CD4-positive, alpha-beta T cell (primary cell): ENCODE measurements around the gene ZNF366. TPM values are rescaled to one million over a fixed set of nuclear protein-coding genes. Genes with fewer than 3 reads are reported as not detected.

ENCODE experiments used
- ATAC-seq: fragments of 200-7000 bp; cut with Tn5 transposase; one replicate; pipeline ENCODE4 v1.10.0; 2022; ENCODE audit warnings: mild to moderate bottlenecking; ENCODE audit not compliant: poor library complexity
- CTCF ChIA-PET: fragments of 350-600 bp; sonication (Branson Sonifier 250); formaldehyde crosslinking; loops from one replicate; lab custom pipeline; 2021; ENCODE audit warnings: antibody characterized with exemption, inconsistent platforms; lab: Charles Lee
- POLR2A ChIA-PET: fragments of 350-600 bp; sonication (Branson Sonifier 250); formaldehyde crosslinking; loops from one replicate; lab custom pipeline; 2021; ENCODE audit warnings: antibody characterized with exemption, inconsistent platforms; lab: Charles Lee
- DNase-seq, 14 experiments: peaks; one replicate each; pipeline ENCODE4 v3.0.0-alpha.2; 2013 to 2020; ENCODE audit warnings: mixed read lengths in 2 of 14
- H3K27ac ChIP-seq, 2 donors: one replicate each; pipeline versions ENCODE4 v1.5.1 to v1.7.0; 2013; ENCODE audit warnings: low read length in 2 of 2, low read depth in 1 of 2, mild to moderate bottlenecking in 1 of 2
- H3K27me3 ChIP-seq, 2 experiments: 1 replicate in 1 of 2; 2 replicates in 1 of 2; pipeline versions ENCODE4 v1.6.1 to v1.7.0; 2013; ENCODE audit warnings: low read length in 2 of 2, control low read depth in 1 of 2, mild to moderate bottlenecking in 1 of 2, moderate library complexity in 1 of 2; ENCODE audit not compliant: insufficient read depth in 2 of 2, control insufficient read depth in 1 of 2
- H3K36me3 ChIP-seq: one replicate; pipeline ENCODE4 v1.6.1; 2013; ENCODE audit warnings: low read length, control low read depth; ENCODE audit not compliant: insufficient read depth
- H3K4me1 ChIP-seq: one replicate; pipeline ENCODE4 v1.6.1; 2013; ENCODE audit warnings: low read length, control low read depth; ENCODE audit not compliant: insufficient read depth
- H3K4me3 ChIP-seq: one replicate; pipeline ENCODE4 v1.5.1; 2013; ENCODE audit warnings: mild to moderate bottlenecking, low read length, moderate library complexity
- H3K9me3 ChIP-seq, 2 experiments: 1 replicate in 1 of 2; 2 replicates in 1 of 2; pipeline versions ENCODE4 v1.6.1 to v1.7.0; 2013; ENCODE audit warnings: low read length in 2 of 2, mild to moderate bottlenecking in 2 of 2, control low read depth in 1 of 2, moderate library complexity in 1 of 2; ENCODE audit not compliant: control insufficient read depth in 1 of 2, insufficient read depth in 1 of 2
- H3K27ac Mint-ChIP-seq: one replicate; pipeline ENCODE4 v1.8.0; 2020; ENCODE audit warnings: mixed read lengths
- H3K27me3 Mint-ChIP-seq: one replicate; pipeline ENCODE4 v1.8.0; 2021; ENCODE audit warnings: mixed read lengths
- H3K36me3 Mint-ChIP-seq: one replicate; pipeline ENCODE4 v1.8.0; 2021; ENCODE audit warnings: low read depth, mixed read lengths
- H3K4me1 Mint-ChIP-seq: one replicate; pipeline ENCODE4 v1.8.0; 2021; ENCODE audit warnings: low read depth, mixed read lengths
- H3K4me3 Mint-ChIP-seq: one replicate; pipeline ENCODE4 v1.8.0; 2020; ENCODE audit warnings: mild to moderate bottlenecking, mixed read lengths
- H3K9me3 Mint-ChIP-seq: one replicate; pipeline ENCODE4 v1.8.0; 2020; ENCODE audit warnings: mixed read lengths
- intact Hi-C, 2 experiments: fragments of 100-400 bp; cut with DNase I in 1 of 2; cut with micrococcal nuclease in 1 of 2; formaldehyde crosslinking; loops; one replicate each; pipeline versions ENCODE4 v1.15.1 to v1.9.0; 2023 to 2025; cut with DNase I, micrococcal nuclease
- total RNA-seq, 174 experiments: library from RNA in 2 of 174; stranded (reverse) in 2 of 174; gene quantifications; one replicate each; pipeline ENCODE4 v1.2.3 and lab custom pipeline; 2021 to 2026
- TF ChIP-seq, protein P1 (sequence below): fragments of 200-600 bp; IDR thresholded peaks from one replicate; pipeline ENCODE4 v1.8.0; 2022; ENCODE audit warnings: antibody characterized with exemption, mild to moderate bottlenecking

Gene ZNF366
- total RNA-seq, 2 experiments from 2014 or later: 0.06 to 0.14 TPM

DNA sequence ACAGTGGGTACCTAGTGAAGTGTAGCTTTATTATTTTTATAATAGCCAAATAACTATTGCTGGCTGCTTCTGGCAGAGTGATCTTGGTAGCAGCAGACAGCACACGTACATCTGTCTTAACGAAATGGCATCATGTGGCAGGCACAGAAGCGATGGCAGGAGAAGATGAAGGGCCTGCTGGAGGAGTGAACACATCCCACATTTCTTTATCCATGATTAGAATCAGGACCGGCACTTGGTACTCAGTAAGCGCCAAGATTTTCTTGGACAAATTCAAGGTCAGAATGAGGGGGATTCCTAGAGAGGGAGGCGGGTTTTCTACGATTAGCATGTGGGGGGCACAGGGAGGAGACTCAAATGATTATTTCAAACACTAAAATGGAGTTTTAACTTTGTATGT is 23.0 kb upstream of the ZNF366 start:
- Histone ChIP-seq H3K4me3 (no peak overlapping the region), H3K27me3 (peaks cover 4 to 6% of the 10 kb centered on the region in 2 experiments), H3K4me1 (no peaks in the 10 kb centered on the region), H3K36me3 (no peaks in the 10 kb centered on the region), H3K9me3 (peaks cover 0 to 10% of the 10 kb centered on the region in 2 experiments), H3K27ac (no peak overlapping the region)
- ATAC-seq (no peak), DNase-seq (no peak)
- Mint-ChIP-seq H3K36me3 (no peaks in the 10 kb centered on the region), H3K27me3 (peaks cover 29% of the 10 kb centered on the region), H3K4me3 (no peak overlapping the region), H3K9me3 (peaks cover 4% of the 10 kb centered on the region), H3K27ac (no peak overlapping the region), H3K4me1 (no peaks in the 10 kb centered on the region)
- intact Hi-C loops: no loop called here
- TF ChIP-seq, protein P1, sequence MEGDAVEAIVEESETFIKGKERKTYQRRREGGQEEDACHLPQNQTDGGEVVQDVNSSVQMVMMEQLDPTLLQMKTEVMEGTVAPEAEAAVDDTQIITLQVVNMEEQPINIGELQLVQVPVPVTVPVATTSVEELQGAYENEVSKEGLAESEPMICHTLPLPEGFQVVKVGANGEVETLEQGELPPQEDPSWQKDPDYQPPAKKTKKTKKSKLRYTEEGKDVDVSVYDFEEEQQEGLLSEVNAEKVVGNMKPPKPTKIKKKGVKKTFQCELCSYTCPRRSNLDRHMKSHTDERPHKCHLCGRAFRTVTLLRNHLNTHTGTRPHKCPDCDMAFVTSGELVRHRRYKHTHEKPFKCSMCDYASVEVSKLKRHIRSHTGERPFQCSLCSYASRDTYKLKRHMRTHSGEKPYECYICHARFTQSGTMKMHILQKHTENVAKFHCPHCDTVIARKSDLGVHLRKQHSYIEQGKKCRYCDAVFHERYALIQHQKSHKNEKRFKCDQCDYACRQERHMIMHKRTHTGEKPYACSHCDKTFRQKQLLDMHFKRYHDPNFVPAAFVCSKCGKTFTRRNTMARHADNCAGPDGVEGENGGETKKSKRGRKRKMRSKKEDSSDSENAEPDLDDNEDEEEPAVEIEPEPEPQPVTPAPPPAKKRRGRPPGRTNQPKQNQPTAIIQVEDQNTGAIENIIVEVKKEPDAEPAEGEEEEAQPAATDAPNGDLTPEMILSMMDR: no peak
- ChIA-PET CTCF (no interaction called here), POLR2A (no interaction called here)

- Histone ChIP-seq H3K9me3 (peaks cover 0 to 10% of the 10 kb centered on the region in 2 experiments), H3K27me3 (peaks cover 4 to 6% of the 10 kb centered on the region in 2 experiments), H3K36me3 (no peaks in the 10 kb centered on the region), H3K4me1 (no peaks in the 10 kb centered on the region), H3K4me3 (no peak overlapping the region), H3K27ac (no peak overlapping the region)
- H3K36me3 Mint-ChIP-seq: no peaks in the 10 kb centered on the region
- H3K27ac Mint-ChIP-seq: no peak overlapping the region
- no peak for ATAC-seq
- DNase-seq: no peak
- peaks cover 4% of the 10 kb centered on the region for H3K9me3 Mint-ChIP-seq
- TF ChIP-seq, protein P1: no peak
- H3K27me3 Mint-ChIP-seq: peaks cover 26% of the 10 kb centered on the region
- POLR2A ChIA-PET: no interaction called here
- H3K4me3 Mint-ChIP-seq: no peak overlapping the region
- CTCF ChIA-PET: no interaction called here
- intact Hi-C loops: no loop called here
- H3K4me1 Mint-ChIP-seq: no peaks in the 10 kb centered on the region
These were observed 22.2 kb upstream of the ZNF366 start for GRCh38 chr5:72529383-72529782.

DNA sequence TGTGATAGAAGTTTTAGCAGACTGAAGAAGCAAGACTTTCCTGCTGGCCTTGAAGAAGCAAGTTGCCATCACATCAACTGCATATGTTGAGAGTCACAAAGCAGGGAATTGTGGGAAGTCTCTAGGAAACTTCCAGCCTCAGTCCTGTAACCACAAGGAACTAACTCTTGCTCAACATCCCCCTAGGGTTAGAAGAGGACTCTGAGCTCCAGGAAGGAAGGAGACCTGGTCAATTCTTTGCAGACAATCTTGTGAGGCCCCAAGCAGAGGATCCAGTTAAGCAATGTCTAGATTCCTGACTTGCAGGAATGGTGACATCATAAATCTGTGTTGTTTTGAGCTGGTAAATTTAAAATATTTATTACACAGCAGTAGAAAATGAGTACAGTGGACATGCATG is 18.6 kb upstream of the ZNF366 start:
- CTCF ChIA-PET: no interaction called here
- TF ChIP-seq, protein P1: no peak
- no peaks in the 10 kb centered on the region for H3K4me1 ChIP-seq
- DNase-seq (no peak), ATAC-seq (no peak)
- peaks cover 2 to 3% of the 10 kb centered on the region in 2 experiments for H3K27me3 ChIP-seq
- no peaks in the 10 kb centered on the region for H3K9me3 ChIP-seq
- peaks cover 9% of the 10 kb centered on the region for H3K27me3 Mint-ChIP-seq
- H3K4me3 Mint-ChIP-seq: no peak overlapping the region
- peaks cover 2% of the 10 kb centered on the region for H3K9me3 Mint-ChIP-seq
- H3K4me1 Mint-ChIP-seq: no peaks in the 10 kb centered on the region
- H3K36me3 Mint-ChIP-seq: no peaks in the 10 kb centered on the region
- H3K27ac ChIP-seq: no peak overlapping the region
- H3K27ac Mint-ChIP-seq: no peak overlapping the region
- intact Hi-C loops: no loop called here
- no peaks in the 10 kb centered on the region for H3K36me3 ChIP-seq
- no peak overlapping the region for H3K4me3 ChIP-seq
- POLR2A ChIA-PET: no interaction called here
